GM23248 (cell line): ENCODE measurements around the gene MS4A4E.

Experiments
- EZH2 ChIP-seq: fragments of 200-600 bp; sonication (generic); IDR thresholded peaks from 2 replicates; pipeline ENCODE4 v1.6.1; 2018; ENCODE audit warnings: antibody characterized with exemption, mild to moderate bottlenecking; ENCODE audit not compliant: insufficient read depth, poor library complexity, severe bottlenecking
- EZH2phosphoT487 ChIP-seq: fragments of 200-600 bp; sonication (generic); IDR thresholded peaks from 2 replicates; pipeline ENCODE4 v1.6.1; 2018; ENCODE audit warnings: antibody characterized with exemption, moderate library complexity, mild to moderate bottlenecking, low read depth; ENCODE audit not compliant: insufficient read depth

DNA sequence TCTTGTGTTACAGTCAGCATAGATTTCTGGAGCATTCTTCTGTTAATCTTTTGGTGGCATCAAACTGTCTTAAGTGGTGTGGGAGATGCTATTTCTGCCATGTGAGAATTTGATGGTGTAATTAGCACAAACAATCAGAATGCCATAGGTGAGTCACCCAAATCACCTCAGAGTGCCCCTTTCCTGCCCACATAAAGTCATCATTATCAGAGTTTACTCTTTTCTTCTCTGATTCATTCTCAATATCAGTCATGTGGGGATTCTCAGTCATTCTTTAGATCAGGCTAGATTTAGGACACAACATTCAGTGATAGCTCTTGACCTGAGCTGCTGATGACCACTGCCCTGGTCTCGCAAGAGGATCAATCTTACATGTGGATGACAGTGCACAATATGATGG lies 36.3 kb downstream of the MS4A4E start:
- TF ChIP-seq EZH2phosphoT487 (no peak), EZH2 (no peak)
